Camera-type eye (tissue), 1 donor: ENCODE data around the gene CCDC30. TPM values are rescaled to one million over a fixed set of nuclear protein-coding genes. Genes with fewer than 3 reads are reported as not detected.

Source experiments
- total RNA-seq: library from RNA; depleted of rRNA; stranded (reverse); fragments of >200 nt; gene quantifications from one replicate; pipeline ENCODE4 v1.2.3, GENCODE V29; 2014

CCDC30 gene
- total RNA-seq, result 8.5 TPM

DNA sequence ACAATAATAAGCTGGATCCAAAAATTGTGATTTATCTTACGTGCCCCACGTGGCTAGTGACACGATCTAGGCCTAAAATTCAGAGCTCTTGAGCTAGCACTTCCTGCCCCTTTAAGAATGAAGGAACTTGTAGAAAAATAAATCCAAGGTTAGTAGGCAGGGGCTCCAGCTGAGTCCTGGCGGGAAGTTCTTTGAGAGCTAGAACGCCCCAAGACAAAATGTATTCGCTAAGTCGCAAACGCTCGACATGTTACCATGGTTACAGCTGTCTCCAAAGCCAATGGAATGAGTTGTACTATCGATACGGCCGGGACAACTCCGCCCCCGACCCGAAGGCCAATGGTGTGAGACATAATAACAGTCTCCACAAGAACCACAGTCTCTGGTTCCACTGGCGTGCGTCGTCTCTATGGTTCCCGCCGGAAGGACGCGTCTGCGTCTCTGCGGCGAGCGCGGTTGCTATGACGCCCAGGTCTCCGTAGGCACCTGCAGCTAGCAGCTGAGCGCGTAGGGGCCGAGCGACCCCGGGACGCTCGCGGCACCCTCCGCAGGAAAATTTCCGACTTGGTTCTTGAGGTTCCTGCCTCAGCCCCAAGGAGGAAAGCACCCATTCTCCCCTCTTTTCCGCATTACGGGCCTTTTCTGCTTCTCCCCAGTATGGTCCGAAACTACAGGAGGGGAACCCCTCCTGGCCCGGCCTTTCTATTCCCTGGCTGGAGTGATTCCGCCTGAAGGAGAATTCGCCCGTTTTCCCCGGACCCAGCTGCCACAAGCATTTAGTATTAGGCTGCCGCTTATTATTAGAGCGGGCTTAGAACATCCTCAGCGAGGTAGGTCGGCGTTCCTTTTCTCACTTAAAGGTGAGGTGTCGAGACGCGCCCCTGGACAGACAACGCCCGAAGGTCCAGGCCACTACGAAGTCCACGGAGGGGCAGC, at the start of gene CCDC30:
TSS of gene CCDC30 (plus strand) at position 459 of the 936 bp plus-strand sequence. CDS start 17,266 bp downstream, outside the sequence.

GRCh38 chr1:42456010-42456753, 6.9 kb upstream of the CCDC30 start, which contains the start of the genes PPCS and ZMYND12:
PPCS (plus strand) TSS chr1:42456543; CDS start chr1:42456566, 23 bp downstream.
ZMYND12 (minus strand) TSS chr1:42456022; CDS start chr1:42455997, 25 bp downstream.

GRCh38 chr1:42657981-42658876, 195.1 kb downstream of the CCDC30 start, which contains the start of gene PPIH:
PPIH (plus strand) TSS chr1:42658423; CDS start chr1:42658447, 24 bp downstream.

GRCh38 chr1:42681741-42682483, 218.8 kb downstream of the CCDC30 start, which contains the start of gene YBX1:
YBX1 (plus strand) TSS chr1:42682418; CDS start chr1:42682566, 148 bp downstream.

Other genes with a start within 250 kb of the CCDC30 start
- 86.3 TPM for gene FOXJ3, start 128.1 kb upstream of the CCDC30 start, total RNA-seq
- 8.2 TPM for gene RIMKLA, start 82.5 kb upstream of the CCDC30 start, total RNA-seq
- gene ZMYND12, start 7.3 kb upstream of the CCDC30 start, total RNA-seq, result 4.6 TPM
- 29.7 TPM for gene PPCS, start 6.7 kb upstream of the CCDC30 start, total RNA-seq
- gene PPIH, start 195.1 kb downstream of the CCDC30 start, total RNA-seq, result 37.5 TPM
- gene YBX1, start 219.1 kb downstream of the CCDC30 start, total RNA-seq, result 488 TPM